GM18868 (cell line): ENCODE measurements around the gene HPS1.

ENCODE experiments used
- ATAC-seq: cut with Tn5 transposase; IDR thresholded peaks from one replicate; pipeline ENCODE4 v1.9.1; 2021; ENCODE audit warnings: mild to moderate bottlenecking, moderate library complexity; ENCODE audit not compliant: unreplicated experiment

Gene HPS1

DNA sequence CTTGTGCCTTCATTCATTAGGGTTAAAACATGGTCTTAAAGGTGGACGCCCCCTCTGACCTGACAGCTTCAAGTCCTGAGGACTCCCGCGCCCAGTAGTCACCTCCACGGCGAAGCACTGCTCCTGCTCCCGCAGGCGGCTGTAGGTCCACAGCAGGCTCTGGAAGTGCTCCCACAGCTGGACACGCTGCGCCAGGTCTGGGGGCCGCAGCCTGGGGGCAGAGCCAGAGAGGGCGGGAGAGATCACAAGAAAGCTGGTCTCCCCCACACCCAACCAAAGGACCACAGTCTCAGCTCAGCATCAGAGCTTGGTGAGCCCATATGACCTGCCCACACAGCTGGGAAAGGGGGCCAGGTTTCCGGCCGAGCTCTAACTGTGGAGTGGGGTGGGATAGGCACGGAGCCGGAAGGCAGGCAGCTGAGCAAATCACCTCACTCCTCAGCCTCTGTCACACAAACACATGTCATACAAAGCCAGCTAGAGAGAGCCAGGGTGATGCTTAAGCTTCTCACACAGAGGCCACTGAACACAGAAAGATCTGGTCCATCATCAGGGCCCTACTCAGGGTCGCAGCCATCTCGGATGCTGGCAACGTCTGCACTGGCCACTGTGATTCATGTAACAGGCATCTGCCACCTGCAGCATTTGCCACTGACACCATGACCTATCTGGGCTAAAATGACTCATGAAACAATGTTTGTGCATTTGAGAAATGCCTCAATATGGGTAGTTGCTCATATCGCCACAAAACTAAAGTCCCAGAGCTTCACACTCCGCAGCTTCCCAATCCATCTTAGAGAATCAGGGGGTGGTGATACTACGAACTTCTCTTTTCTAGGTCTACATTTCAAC lies 12.6 kb downstream of the HPS1 start:
- ATAC-seq = no peak

- no peak for ATAC-seq
Measured at GRCh38 chr10:98433371-98433770, 13.4 kb downstream of the HPS1 start.

GRCh38 chr10:98432330-98432729 lies 14.4 kb downstream of the HPS1 start:
- no peak for ATAC-seq

DNA sequence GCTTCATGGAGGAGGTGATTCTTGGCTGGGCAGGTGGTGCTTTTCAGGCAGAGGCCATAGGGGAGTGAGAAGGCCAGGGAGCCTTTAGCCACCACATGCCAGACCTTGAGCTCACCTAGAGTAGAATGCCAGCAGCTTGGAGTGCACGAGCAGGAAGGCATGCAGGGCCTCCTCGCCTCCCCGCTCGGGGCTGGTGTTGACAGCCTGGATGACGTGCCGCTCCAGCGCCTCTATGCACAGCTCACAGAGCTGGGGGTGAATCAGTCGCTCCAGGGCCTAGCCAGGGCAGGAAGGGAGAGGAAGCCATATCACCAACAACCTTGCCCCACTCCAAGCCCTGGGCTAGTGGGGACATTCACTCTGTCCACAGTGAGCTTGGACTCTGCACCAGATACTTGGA lies 15.7 kb downstream of the HPS1 start:
- no peak for ATAC-seq

DNA sequence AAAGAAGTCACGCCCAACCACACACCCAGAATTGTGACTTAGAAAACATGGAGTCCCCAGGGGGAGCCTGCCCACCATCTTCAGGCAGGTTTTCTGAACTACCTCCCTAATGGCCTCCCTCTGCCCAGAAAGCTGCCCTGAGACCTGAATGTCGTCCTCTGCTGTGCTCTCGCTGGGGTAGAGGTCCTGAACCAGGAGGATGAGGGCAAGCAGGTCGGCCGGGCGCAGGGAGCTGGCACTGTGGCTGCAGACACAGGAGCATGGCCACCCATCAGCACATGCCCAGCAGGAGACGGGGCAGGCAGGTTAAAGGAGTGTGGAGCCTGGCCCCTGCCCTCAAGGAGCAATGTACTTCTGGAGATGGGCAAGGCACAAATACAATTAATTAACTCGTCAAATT lies 16.3 kb downstream of the HPS1 start:
- ATAC-seq = no peak

GRCh38 chr10:98429320-98430072 lies 17.2 kb downstream of the HPS1 start:
- no peak for ATAC-seq

- no peak for ATAC-seq
Measured at GRCh38 chr10:98427011-98427515, 19.7 kb downstream of the HPS1 start.

DNA sequence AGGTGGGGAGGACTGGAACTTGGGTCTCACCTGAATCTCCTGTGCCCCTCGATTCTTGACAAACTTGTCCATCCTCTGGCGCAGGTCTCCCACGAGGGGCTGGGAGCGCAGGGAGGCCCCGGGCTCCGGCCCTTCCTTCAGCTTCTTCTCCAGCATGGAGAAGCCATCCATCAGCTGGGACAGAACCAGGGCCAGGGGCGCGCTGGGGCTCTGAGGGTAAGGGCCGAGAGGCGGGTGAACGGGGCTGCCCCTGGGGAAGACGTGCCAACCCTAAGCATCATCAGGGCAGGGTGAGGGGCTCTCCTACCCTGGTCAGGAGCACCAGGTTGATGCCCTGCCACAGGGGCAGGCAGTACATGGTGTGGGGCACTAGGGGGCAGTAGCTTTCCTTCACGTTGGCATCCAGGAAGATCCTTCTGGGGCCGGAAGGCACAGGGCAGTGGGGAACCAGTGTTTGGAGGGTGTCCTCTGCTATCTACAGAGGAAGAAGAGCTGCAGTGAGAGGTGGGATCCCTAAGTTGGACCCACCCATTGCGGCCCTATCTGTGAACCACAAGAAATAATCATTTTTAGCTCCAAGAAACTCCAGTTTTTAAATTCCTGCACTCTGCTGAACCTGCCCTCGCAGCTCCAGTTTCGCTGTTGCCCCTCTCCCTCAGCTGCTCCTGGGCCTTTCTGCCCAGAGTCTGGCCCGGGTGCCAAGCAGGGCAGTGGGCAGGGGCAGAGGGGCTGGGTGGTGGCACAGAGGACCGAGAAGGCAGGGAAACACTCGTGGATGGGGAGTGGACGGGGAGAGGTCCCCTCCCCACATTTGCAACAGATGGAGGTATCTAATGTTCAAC lies 21.0 kb downstream of the HPS1 start:
- ATAC-seq = peak; percentile 76

DNA sequence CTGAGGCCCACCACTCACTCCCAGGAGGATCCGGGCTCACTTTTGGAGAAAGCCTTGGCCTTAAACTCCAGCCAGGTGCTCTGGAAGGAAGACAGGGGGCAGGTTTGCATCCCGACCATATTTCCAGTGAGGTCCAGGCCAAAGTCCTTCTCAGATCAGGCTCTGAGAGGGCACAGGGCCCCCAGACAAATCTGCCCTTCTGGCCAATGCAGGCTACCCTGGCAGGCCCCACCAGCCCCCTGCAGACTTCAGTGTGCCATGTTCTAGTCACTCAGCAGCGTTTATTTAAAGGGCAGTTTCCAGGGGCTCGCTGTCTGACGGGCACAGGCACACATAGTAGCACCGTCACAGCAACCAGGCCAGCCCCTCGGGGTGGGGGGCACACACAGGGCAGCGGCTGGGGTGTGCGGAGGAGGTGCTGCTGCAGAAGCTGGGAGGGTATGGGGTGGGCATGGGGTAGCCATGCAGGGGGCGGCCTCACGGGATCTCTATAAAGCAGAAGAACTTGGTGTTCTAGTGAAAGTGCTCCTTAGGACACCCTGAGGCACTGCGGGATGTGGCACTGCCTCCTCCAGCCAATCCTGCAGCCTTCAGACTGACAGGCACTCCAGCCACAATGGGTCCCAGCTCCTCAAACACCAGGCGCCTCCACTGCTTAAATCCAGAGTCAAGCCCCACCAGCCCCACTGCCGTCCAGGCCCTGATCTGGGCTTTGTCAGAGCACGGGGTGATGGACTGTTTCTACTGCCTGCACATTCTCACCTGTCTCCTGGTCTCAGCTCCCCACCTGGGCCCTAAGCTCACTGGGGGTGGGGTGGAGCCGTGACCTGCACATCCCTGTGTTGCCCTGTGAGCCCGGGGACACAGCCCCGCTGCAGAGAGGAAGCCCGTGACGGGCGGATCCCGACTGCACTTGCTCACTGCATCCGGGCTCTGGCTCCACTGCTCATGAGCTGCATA lies 22.2 kb downstream of the HPS1 start:
- ATAC-seq = no peak

GRCh38 chr10:98423691-98424120 lies 23.0 kb downstream of the HPS1 start:
- ATAC-seq = no peak

GRCh38 chr10:98422182-98422581 lies 24.6 kb downstream of the HPS1 start:
- no peak for ATAC-seq

DNA sequence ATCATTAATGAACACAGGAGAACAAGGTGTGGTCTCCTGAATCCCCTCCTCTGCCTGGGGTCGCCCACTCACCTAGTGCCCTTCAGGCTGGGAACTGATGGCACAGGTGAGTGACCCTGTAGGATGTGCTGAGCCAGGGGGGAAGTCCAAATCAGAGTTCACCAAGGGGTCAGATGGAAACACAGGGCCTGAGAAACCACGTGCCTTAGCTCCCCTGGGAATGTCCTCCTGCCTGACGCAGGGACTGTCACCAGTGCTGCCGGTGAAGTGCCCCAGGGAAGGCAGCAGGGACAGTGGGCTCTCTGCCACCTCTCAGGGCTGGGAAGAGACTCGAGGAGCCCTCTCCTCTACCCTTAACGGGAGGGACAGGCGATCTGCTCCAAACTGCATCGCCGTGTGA lies 25.9 kb downstream of the HPS1 start:
- ATAC-seq = no peak

DNA sequence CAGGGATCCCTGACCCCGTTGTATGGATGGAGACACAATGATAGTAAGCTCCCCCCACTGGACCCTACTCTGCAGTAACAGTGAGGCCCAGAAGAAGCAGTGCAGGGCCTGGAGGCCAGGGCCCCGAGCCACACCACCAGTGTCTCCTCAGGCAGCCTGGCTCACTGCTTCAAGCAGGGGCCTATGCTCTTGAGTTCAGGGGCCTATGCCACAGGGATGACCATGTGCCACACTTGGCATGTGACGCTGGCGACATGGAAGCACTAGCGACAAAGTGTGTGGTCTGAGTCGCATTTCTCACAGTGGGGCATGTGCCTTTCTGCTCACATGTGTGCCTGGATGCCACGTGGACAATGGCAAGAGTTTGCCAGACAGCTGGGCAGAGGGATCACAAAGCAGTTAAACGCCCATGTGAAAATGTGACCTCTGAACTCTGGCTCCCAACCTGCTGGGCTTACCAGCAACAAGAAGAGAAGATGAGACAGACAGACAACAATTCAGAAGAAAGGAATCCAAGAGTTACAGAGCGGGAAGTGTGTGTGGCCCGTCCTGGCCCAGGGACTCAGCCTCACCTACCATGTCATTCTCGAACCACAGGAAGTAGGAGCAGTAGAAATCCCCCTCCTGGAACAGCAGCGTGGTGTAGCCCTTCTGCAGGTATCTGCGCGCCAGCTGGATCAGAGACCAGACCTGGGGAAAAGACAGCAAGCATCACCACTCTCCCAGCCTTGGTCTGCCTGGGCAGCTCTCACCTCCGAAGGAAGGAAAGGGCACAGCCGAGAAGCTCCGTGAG lies 27.1 kb downstream of the HPS1 start:
- ATAC-seq = no peak

GRCh38 chr10:98418665-98419468 lies 27.9 kb downstream of the HPS1 start:
- no peak for ATAC-seq

- no peak for ATAC-seq
Measured at GRCh38 chr10:98417973-98418664, 28.6 kb downstream of the HPS1 start.

GRCh38 chr10:98417481-98417959 lies 29.2 kb downstream of the HPS1 start:
- ATAC-seq = no peak

DNA sequence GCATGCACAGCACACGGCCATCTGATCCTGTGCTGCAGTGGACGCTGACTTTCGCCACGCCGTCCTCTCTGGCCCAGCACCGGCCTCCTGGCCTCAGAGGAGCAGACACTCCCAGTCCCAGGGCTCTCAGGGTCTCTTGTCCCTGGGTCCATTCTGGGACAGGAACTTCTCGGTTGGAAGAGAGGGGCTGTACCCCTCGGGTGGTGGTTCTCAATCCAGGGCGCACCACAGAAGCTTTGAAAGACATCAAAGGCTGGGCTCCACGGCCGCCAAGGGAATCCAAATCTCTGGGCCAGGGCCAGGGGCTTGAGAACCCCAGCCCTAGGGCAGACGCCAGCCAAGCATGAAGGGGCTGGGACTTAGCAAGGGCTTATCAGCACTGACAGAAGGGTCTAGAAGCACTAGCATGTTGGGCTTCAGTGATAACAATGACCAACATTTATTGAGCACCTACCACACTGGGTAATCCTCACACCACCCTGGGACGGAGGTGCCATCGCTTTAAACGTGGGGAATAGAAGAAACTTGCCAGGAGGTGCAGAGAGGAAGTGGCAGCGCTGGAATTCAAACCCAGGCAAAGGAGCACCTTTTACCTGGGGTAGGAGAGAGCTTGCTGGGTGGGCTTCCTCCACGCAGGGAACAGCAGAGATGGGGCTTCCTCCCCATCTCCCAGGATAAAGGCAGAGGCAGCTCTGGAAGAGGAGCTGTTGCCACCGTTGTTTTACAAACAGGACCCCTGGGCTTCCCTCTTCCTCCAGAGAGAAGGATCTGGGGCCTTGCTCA lies 29.9 kb downstream of the HPS1 start:
- no peak for ATAC-seq
